Ammon's horn (tissue), 1 donor: ENCODE results near the gene PLA2G6.

Experiments
- DNase-seq: peaks from one replicate; pipeline ENCODE4 v3.0.0-alpha.2; 2016; ENCODE audit warnings: low spot score

Gene PLA2G6

GRCh38 chr22:38181453-38182200 lies at the start of gene PLA2G6:
Gene PLA2G6, minus strand, starts transcription at chr22:38181830. Its CDS starts 12,404 bp downstream, at chr22:38169426.
- peak; percentile 98 for DNase-seq

- DNase-seq = no peak
Measured at GRCh38 chr22:38230916-38231315, 49.3 kb upstream of the PLA2G6 start.

- peak; percentile 78 for DNase-seq
Measured at GRCh38 chr22:38230108-38230825, 48.6 kb upstream of the PLA2G6 start.

- no peak for DNase-seq
Measured at GRCh38 chr22:38228873-38229740, 47.5 kb upstream of the PLA2G6 start.

GRCh38 chr22:38228326-38228872 lies 46.8 kb upstream of the PLA2G6 start:
- no peak for DNase-seq

- DNase-seq = no peak
Measured at GRCh38 chr22:38226853-38227649, 45.4 kb upstream of the PLA2G6 start.

- DNase-seq = peak; percentile 54
Measured at GRCh38 chr22:38223289-38223960, 41.8 kb upstream of the PLA2G6 start.

- DNase-seq = no peak
Measured at GRCh38 chr22:38222797-38223119, 41.1 kb upstream of the PLA2G6 start.

GRCh38 chr22:38221908-38222796 lies 40.5 kb upstream of the PLA2G6 start:
- no peak for DNase-seq

GRCh38 chr22:38221407-38221806 lies 39.8 kb upstream of the PLA2G6 start:
- no peak for DNase-seq

- no peak for DNase-seq
Measured at GRCh38 chr22:38220653-38221386, 39.2 kb upstream of the PLA2G6 start.

- DNase-seq = no peak
Measured at GRCh38 chr22:38220163-38220562, 38.5 kb upstream of the PLA2G6 start.

GRCh38 chr22:38219632-38220031 lies 38.0 kb upstream of the PLA2G6 start:
- no peak for DNase-seq

- no peak for DNase-seq
Measured at GRCh38 chr22:38218661-38219622, 37.3 kb upstream of the PLA2G6 start.

- DNase-seq = no peak
Measured at GRCh38 chr22:38215156-38216038, 33.8 kb upstream of the PLA2G6 start.

GRCh38 chr22:38214302-38215056 lies 32.8 kb upstream of the PLA2G6 start:
- DNase-seq = peak; percentile 61
